ENCODE results near the gene PMIS2.

PMIS2 gene

GRCh38 chr19:35565016-35565856 is 20.7 kb upstream of the PMIS2 start:
- no peaks in the 10 kb centered on the region for H3K27me3 ChIP-seq (ENCODE audit: insufficient read depth, low read length, poor library complexity, severe bottlenecking)

GRCh38 chr19:35566738-35567137 is 19.2 kb upstream of the PMIS2 start:
- TF ChIP-seq, protein P1, sequence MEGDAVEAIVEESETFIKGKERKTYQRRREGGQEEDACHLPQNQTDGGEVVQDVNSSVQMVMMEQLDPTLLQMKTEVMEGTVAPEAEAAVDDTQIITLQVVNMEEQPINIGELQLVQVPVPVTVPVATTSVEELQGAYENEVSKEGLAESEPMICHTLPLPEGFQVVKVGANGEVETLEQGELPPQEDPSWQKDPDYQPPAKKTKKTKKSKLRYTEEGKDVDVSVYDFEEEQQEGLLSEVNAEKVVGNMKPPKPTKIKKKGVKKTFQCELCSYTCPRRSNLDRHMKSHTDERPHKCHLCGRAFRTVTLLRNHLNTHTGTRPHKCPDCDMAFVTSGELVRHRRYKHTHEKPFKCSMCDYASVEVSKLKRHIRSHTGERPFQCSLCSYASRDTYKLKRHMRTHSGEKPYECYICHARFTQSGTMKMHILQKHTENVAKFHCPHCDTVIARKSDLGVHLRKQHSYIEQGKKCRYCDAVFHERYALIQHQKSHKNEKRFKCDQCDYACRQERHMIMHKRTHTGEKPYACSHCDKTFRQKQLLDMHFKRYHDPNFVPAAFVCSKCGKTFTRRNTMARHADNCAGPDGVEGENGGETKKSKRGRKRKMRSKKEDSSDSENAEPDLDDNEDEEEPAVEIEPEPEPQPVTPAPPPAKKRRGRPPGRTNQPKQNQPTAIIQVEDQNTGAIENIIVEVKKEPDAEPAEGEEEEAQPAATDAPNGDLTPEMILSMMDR (conservative IDR thresholded peaks at IDR 0.05; ENCODE audit: low read length): no peak
- no peak for TF ChIP-seq EZH2phosphoT487 (IDR thresholded peaks at IDR 0.05; ENCODE audit: borderline replicate concordance)
- H4K20me1 ChIP-seq (ENCODE audit: insufficient read depth, low read length, poor library complexity, severe bottlenecking): no peaks in the 10 kb centered on the region
- no peaks in the 10 kb centered on the region for H3K36me3 ChIP-seq (ENCODE audit: insufficient read depth, low read length)
- no peak overlapping the region for H3K4me2 ChIP-seq (ENCODE audit: low read depth, low read length, poor library complexity, severe bottlenecking)
- H3K9me2 ChIP-seq (replicated peaks; ENCODE audit: low read depth, low read length): no peaks in the 10 kb centered on the region
- no peaks in the 10 kb centered on the region for H3F3A ChIP-seq (ENCODE audit: low read depth)
- H2AFZ ChIP-seq (ENCODE audit: low read length): no peak overlapping the region
- no peaks in the 10 kb centered on the region for H3K79me2 ChIP-seq (ENCODE audit: insufficient read depth, low read length)
- no peaks in the 10 kb centered on the region for H3K9me3 ChIP-seq (ENCODE audit: insufficient read depth, low read depth, low read length)
- H3K4me3 ChIP-seq (ENCODE audit: low read length, poor library complexity, severe bottlenecking): no peak overlapping the region
- H3K4me1 ChIP-seq (ENCODE audit: insufficient read depth, low read length, poor library complexity, severe bottlenecking): no peaks in the 10 kb centered on the region
- no peaks in the 10 kb centered on the region for H3K27me3 ChIP-seq (ENCODE audit: insufficient read depth, low read length, poor library complexity, severe bottlenecking)
- H3K9ac ChIP-seq (ENCODE audit: low read depth, low read length, poor library complexity, severe bottlenecking): no peak overlapping the region

More at GRCh38 chr19:35565016-35565856, 20.7 kb upstream of the PMIS2 start:
- H3K9me2 ChIP-seq (replicated peaks; ENCODE audit: low read depth, low read length): no peaks in the 10 kb centered on the region
- H3K36me3 ChIP-seq (ENCODE audit: insufficient read depth, low read length): no peaks in the 10 kb centered on the region
- H3K4me1 ChIP-seq (ENCODE audit: insufficient read depth, low read length, poor library complexity, severe bottlenecking): no peaks in the 10 kb centered on the region
- no peak overlapping the region for H3K9ac ChIP-seq (ENCODE audit: low read depth, low read length, poor library complexity, severe bottlenecking)
- no peaks in the 10 kb centered on the region for H4K20me1 ChIP-seq (ENCODE audit: insufficient read depth, low read length, poor library complexity, severe bottlenecking)
- no peak overlapping the region for H2AFZ ChIP-seq (ENCODE audit: low read length)
- no peak overlapping the region for H3K4me3 ChIP-seq (ENCODE audit: low read length, poor library complexity, severe bottlenecking)
- no peaks in the 10 kb centered on the region for H3K79me2 ChIP-seq (ENCODE audit: insufficient read depth, low read length)
- H3K4me2 ChIP-seq (ENCODE audit: low read depth, low read length, poor library complexity, severe bottlenecking): no peak overlapping the region
- TF ChIP-seq, protein P1 (conservative IDR thresholded peaks at IDR 0.05; ENCODE audit: low read length): no peak
- no peak for TF ChIP-seq EZH2phosphoT487 (IDR thresholded peaks at IDR 0.05; ENCODE audit: borderline replicate concordance)
- H3K9me3 ChIP-seq (ENCODE audit: insufficient read depth, low read depth, low read length): no peaks in the 10 kb centered on the region
- no peaks in the 10 kb centered on the region for H3F3A ChIP-seq (ENCODE audit: low read depth)

DNA sequence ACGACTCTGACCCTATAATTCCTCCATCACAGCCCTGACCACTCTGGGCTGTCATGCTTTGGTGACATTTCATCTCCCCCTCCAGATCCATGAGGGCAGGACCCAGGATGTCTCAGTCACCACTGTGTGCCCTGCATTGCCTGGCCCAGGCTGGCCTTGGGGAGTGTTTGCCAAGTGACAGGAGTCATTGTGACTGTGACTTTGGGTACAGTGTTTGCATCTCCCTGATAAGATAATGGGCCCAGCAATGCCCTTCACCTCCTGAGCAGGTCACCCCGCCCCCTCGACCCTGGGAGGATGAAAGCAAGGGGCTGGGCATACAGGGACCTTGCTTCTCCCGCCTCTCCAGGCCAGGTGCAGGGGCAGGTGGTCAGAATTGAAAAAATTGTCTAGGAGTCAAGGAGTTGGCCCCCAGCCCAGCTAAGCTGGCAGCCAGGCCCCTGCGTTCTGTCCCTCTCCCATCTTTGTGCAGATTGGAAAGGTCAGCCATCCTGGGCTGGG is 16.6 kb upstream of the PMIS2 start:
- Histone ChIP-seq H3K9me3 (ENCODE audit: insufficient read depth, low read depth, low read length) (no peaks in the 10 kb centered on the region), H3F3A (ENCODE audit: low read depth) (no peaks in the 10 kb centered on the region), H3K79me2 (ENCODE audit: insufficient read depth, low read length) (no peaks in the 10 kb centered on the region), H3K9me2 (replicated peaks; ENCODE audit: low read depth, low read length) (no peaks in the 10 kb centered on the region), H4K20me1 (ENCODE audit: insufficient read depth, low read length, poor library complexity, severe bottlenecking) (no peaks in the 10 kb centered on the region), H2AFZ (ENCODE audit: low read length) (no peak overlapping the region), H3K9ac (ENCODE audit: low read depth, low read length, poor library complexity, severe bottlenecking) (no peak overlapping the region), H3K36me3 (ENCODE audit: insufficient read depth, low read length) (no peaks in the 10 kb centered on the region), H3K4me2 (ENCODE audit: low read depth, low read length, poor library complexity, severe bottlenecking) (no peak overlapping the region), H3K4me3 (ENCODE audit: low read length, poor library complexity, severe bottlenecking) (no peak overlapping the region), H3K27me3 (ENCODE audit: insufficient read depth, low read length, poor library complexity, severe bottlenecking) (no peaks in the 10 kb centered on the region), H3K4me1 (ENCODE audit: insufficient read depth, low read length, poor library complexity, severe bottlenecking) (no peaks in the 10 kb centered on the region)
- no peak for TF ChIP-seq EZH2phosphoT487 (IDR thresholded peaks at IDR 0.05; ENCODE audit: borderline replicate concordance)
- TF ChIP-seq, protein P1 (conservative IDR thresholded peaks at IDR 0.05; ENCODE audit: low read length): no peak

All from Loucy (cell line).